GM08714 (cell line): ENCODE measurements around the gene C14orf93.
A peak's percentile ranks its signal among the peaks of the same experiment; 100 is the strongest.

Source experiments
- H3K4me3 ChIP-seq: fragments of 200-500 bp; sonication (Bioruptor generic); 2 replicates; pipeline ENCODE4 v1.5.1; 2014; ENCODE audit warnings: mild to moderate bottlenecking, low read length, inconsistent platforms
- ZNF274 ChIP-seq: IDR thresholded peaks from 2 replicates; pipeline ENCODE4 v1.6.1; 2012; ENCODE audit warnings: mild to moderate bottlenecking, low read depth, low read length

Gene C14orf93

DNA sequence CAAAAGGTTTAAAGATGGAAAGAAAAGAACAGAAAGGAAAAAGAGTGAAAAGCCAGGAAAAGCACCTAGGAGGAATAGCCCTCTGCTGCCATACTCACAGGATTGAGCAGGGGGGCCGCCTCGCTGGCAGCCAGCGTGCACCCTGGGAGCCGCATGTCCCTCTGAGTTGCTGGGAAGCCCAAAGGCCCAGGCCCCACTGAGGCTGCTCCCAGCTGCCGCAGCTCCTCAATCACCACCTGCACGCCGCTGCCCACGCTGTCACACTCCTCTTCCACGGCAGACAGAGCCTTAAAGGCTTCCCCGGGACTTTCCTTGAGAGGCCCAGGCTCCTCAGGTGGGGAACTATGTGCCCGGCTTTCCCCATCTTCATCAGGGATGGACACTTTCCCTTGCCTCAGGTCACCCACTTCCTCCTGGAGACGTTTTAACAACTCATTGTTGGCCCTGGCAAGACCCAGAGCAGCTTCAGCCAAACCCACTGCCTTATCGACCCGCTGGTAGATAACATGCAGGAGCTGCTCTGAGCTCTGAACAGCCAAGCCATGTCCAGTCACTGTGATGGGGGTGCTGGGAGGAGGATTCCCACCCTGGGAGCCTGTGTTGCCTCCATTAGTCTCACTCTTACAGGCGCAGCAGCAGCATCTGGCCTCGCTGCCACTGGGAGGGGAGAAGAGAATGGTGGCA lies 11.5 kb downstream of the C14orf93 start:
- no peak for TF ChIP-seq ZNF274

DNA sequence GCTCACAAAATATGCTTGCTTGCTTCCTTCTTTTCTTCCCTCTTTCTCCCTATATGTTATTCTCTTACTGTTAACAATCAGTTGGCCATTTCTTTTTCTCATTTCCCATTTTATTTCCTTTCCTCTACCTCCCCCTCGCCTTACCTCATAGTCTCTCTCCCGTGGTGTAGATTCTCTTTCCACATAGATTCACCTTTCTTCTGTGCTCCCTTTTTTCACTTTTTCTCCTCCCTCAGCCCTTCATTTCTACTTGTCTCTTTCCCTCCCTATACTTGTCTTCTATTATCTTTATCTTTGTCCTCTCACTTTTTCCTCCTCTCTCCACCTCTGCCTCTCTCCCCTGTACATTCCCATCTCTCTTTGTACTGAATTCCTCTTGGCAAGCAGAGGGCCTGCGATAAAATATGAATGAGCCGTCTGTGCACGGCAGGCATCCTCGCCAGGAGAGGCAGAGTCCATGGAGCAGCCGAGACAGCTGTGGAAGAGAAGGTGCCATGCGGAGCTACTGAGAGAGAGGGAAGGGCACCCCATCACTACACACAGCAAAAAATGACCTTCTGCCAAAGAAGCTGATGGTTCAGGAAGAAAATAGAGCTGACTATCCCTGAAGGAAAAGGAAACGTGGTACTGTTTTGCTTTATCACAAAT lies 12.1 kb downstream of the C14orf93 start:
- no peak overlapping the region for H3K4me3 ChIP-seq

More for the DNA sequence above, 11.5 kb downstream of the C14orf93 start:
- H3K4me3 ChIP-seq, result no peak overlapping the region

DNA sequence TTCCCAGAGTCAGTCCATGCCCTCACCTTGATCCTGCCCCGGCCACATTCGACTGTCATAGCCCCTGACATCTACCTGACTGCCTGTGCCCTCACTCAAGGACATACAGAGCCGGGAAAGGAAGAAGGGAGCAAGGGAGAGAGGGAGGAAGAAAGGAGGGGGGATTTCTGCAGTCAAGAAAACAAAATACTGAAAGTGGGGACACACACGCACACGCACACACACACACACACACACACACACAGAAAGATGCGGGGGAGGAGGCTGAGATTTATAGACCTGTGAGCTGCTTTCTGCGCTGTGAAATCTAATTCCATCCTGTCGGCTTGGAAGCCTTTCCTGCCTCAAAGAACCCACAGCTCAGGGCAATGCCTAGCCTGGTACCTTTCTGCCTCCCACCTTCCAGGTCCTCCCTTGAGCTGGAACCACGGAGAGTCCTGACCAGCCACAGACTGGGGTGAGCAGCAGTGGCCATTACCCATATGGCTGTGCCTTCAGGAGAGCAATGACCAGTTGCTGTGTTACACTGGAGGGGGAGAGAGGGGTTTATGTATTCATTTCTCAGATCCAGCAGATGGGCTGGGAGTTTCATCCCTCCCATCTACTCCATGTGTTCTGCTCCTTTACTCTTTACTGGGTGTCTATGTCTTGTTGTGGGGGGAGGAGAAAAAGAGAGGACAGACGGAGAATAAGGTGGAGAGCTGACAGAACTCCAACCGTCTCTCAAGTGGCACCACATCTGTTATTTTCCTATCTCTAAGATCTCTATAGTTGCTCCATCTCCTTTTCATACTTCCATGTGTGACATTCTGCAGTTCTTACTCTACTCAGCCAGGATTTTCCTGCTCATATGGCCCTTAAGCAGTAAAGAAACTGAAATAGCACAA lies 12.9 kb downstream of the C14orf93 start:
- H3K4me3 ChIP-seq, result no peak overlapping the region
- TF ChIP-seq ZNF274, result no peak

More for the DNA sequence above, 12.1 kb downstream of the C14orf93 start:
- TF ChIP-seq ZNF274, result no peak

DNA sequence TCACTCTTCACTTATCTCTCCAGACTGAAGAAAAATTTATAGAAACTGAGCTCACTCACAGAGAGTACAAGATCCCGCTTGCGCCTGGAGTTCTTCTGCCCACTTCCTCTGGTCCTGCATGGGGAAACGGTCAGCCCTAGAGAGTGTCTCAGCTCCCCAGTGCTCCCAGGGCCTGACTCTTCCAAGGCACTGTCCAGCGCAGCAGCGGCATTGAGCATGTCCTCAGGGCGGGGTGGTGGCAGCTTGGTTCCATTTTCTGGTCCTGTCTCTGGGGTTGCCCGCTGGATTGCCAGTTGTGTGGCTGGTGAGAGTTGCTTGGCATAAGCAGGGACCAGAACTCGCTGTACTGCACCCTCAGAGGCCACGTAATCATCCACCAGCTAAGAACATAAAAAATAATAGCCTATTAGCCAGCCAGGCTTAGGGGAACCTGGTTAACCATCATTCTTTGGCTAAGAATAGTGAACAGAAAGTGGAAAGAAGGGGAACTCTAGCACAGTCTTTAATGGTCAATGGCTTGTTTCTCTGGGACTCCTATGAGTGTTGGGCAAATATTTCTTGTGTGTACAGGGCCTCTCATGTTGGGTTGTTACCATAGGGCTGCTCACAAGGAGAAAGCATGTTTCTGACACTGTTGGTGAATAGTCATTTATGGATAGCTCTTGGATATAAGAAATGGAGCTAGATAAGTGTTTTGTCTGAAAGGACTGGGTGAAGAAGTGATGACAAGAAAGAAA lies 13.9 kb downstream of the C14orf93 start:
- no peak for TF ChIP-seq ZNF274

DNA sequence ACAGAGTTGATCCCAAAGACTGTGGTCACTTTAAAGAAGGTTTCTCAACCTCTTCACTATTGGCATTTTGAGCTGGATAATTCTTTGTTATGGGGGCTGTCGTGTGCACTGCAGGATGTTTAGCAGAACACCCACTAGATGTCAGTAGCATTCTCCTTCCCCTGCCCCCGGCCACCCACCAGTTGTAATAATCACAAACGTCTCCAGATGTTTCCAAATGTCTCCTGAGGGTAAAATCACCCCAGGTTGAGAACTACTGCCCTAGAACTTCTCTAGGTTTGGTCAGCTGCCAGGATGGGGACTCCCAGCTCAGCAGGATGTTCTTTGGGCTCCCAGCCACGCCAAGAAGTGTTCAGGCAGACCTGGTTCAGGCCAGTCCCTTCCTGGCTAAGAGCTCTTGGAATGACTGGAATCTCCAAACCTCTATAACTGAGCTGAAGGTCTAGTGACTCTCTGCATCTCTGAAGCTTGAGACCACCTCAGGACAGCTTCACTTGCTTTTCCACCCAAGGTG lies 15.1 kb downstream of the C14orf93 start:
- no peak for TF ChIP-seq ZNF274
- H3K4me3 ChIP-seq, result no peak overlapping the region

More for the DNA sequence above, 13.9 kb downstream of the C14orf93 start:
- no peak overlapping the region for H3K4me3 ChIP-seq

DNA sequence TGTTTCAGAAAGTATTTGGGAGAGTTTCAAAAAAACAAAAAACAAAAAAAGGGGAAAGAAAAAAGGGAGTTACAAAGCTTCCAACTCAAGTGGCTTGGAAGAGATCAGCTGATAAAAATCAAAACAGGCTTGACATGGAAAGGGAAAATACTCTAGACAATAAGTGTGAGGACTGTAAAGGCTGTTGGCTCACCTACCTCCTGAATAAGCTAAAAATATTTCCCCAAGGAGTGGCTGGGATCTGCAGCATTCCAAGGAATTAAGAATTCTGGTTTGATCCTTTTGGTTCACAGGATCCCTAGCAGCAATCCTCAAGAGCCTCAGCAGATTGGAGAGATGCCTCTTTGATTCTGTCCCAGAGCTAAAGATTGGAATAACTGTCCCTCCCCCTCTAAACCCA lies 16.4 kb downstream of the C14orf93 start:
- no peak for TF ChIP-seq ZNF274
- no peak overlapping the region for H3K4me3 ChIP-seq

DNA sequence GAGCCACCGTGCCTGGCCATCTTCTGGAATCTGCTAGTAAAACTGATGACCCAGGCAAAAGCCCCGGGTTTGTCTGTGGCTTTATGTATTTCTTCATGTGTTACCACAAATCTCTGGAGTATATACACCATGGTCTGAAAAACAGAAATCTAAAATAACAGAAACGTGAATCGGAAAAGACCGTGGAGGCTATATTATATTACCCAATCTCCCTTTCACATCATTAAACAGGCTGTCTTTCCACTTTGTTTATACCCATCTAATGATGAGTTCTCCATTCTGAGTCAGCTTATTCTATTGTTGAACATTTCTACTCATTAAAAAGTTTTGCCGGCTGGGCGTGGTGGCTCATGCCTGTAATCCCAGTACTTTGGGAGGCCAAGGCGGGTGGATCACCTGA lies 18.1 kb downstream of the C14orf93 start:
- H3K4me3 ChIP-seq, result no peak overlapping the region
- no peak for TF ChIP-seq ZNF274

DNA sequence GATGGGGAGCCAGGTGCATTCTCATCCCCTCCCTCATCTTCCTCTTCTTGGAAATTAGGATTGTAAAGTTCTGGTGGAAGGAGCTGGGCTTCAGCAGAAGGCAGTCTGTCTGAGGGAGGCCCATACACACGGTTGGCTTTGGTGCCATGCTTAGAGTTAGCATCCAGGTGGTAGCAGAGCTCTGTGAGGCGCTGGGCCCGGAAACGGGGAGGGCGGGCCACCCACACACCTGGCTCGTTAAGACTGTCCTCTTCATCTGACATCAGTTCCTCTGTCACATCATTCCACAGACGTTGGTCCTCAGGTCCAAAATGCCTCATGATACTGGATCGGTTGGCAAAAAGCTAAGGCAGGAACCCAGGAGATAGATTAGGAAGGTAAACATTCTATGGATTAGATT lies 22.7 kb downstream of the C14orf93 start:
- H3K4me3 ChIP-seq, result no peak overlapping the region
- no peak for TF ChIP-seq ZNF274

DNA sequence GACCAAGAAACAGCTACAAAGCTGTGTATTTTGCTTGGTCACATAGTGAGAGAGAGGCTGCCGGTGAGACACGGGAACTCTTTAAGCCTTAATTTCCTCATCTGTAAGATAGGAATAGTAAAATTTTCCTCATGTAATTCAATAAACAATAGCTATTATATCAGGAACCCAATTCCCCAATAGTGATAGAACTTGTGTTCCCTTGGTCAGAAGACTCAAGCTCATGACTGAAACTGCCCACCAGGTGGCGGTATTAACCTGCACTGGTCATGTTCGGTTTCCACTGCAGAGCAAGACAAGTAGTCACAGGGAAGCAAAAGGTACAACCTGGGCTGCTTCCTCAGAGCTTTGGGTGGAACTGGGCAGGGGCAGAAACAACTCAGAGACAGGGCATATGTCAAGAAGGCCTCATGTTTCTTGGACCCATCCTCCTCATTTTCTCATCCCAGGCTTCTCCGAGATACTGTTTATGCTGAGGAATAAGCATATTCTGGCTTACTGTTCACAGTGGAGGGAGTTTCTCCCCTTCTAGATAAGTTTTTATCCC lies 23.4 kb downstream of the C14orf93 start:
- TF ChIP-seq ZNF274, result no peak
- H3K4me3 ChIP-seq, result no peak overlapping the region

DNA sequence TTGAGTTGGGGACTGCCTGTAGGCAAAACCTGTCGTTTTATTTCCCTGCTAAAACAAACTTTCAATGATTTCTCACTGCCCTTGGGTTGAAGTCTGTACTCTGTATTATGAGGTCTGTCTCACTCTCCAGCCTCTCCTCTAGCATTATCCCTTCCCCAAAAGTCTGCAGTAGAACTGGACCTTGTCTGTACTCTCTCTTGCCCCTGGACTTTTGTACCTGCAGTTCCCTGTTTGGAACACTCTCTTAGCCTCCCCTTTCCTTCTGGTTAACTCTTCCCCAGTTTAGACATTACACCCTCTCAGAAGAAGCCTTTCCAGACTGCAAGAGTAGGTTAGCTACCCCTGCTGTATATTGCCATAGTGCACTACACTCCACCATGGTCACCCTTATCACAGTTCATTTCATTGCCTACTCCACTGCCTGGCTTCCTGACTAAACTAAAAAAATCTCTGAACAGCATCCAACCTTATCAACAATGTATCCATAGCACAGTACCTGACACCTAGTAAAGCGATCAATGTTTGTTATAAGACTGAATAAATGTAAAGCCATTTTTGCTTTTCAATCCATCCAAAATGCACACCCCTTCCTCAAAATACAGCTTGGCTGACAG lies 23.9 kb downstream of the C14orf93 start:
- H3K4me3 ChIP-seq, result no peak overlapping the region
- no peak for TF ChIP-seq ZNF274

DNA sequence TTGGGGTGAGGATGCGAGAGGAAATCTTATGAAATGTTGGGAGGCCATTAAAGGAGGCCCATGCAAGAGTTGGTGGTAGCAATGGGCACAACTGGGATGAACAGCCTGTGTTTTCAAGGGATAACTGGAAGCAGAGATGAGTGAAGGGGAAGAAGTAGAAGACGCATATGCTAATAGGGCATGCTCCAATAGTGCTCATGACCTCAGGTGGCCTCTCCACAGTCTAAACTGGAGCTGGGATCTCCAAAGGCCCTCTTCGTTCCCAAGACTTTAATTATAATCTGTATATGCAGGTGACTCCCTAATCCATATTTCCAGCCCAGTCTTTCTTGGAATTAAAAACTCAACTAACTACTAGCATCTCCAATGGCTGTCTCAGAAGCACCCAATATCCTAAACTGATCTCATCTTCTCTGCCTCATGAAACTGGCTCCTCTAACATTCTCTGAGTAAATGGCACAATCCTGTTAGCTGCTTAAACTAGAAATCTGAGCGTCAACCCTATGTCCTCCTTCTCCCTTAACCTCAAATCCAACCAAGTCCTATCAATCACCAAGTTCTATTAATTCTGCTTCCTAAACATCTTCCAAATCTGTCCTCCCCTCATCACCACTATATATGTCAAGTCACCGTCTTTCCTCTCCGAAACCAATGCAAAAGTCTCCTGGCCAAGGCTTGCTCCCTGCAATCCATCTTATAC lies 24.8 kb downstream of the C14orf93 start:
- no peak for TF ChIP-seq ZNF274

DNA sequence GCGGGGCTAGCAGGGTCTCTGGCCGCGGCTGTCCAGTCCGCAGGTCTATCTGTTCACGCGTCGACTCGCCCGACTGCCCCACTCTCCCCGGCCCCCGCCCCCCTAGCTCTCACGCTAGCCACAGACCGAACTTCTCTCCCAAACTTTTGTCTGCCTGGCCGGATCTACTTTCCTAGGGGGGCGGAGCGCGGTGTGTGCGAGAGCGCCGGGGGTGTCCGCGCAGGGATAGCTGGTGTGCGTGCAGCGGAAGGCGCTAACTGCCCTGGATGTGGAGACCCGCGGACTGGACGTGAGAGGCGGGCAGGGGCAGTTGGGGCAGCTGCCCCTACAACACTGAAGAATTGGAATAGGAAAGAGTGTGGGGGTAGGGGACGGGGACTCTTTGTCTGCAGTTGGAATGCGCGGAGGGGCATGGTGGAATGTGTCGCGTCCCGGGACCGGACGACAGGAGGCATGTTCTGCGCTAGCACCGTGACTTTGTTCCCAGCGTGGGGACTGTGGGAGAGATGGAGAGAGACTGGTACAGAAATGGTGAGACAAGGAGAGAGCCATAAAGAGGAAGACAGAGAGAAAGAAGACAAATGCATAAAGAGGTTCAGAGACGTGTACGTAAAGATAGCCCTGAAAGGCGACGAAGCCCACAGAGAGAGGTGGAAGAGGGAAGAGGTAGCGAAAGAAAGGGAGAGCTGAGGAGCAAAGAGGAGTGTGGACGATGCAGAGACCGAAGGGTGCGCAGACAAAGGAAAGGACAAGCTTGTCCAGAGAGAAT lies 27.3 kb downstream of the C14orf93 start, which contains the start of gene AJUBA:
Gene AJUBA (minus strand): TSS at position 75 of the 769 bp plus-strand sequence. CDS start 285 bp downstream, outside the sequence.
- H3K4me3 ChIP-seq, result peak within 1 kb of the TSS; percentile 61
- no peak for TF ChIP-seq ZNF274

More for the DNA sequence above, 24.8 kb downstream of the C14orf93 start:
- H3K4me3 ChIP-seq, result no peak overlapping the region
